IPS DF 19.7 (cell line): ENCODE measurements around the gene KPNA6.

ENCODE experiments used
- DNase-seq: peaks from one replicate; pipeline ENCODE4 v3.0.0-alpha.2; 2013; ENCODE audit warnings: low read depth, low spot score

The KPNA6 gene

GRCh38 chr1:32187850-32188249 lies 80.0 kb downstream of the KPNA6 start:
- DNase-seq, result no peak

GRCh38 chr1:32192220-32192948 lies 84.5 kb downstream of the KPNA6 start:
- DNase-seq, result no peak

- no peak for DNase-seq
Observed at GRCh38 chr1:32194984-32195383, 87.1 kb downstream of the KPNA6 start.

DNA sequence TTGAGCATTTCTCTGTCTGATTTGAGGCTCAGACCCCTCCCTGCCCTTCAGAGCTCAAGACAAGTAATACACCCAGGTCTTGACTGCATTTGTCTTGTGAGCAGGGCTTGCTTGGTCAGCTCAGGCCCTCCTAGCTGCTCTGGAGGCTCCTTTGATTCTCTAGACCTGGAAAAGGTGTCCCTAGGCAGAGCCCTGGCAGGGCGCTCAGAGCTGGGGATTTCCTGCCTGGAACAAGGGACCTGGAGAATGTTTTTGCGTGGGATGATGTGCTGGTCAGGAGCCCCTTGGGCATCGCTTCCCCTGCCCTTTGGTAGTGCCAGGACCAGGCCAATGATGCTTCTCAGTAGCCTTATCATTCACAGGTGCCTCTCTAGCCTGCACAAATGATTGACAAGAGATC lies 87.7 kb downstream of the KPNA6 start:
- no peak for DNase-seq

DNA sequence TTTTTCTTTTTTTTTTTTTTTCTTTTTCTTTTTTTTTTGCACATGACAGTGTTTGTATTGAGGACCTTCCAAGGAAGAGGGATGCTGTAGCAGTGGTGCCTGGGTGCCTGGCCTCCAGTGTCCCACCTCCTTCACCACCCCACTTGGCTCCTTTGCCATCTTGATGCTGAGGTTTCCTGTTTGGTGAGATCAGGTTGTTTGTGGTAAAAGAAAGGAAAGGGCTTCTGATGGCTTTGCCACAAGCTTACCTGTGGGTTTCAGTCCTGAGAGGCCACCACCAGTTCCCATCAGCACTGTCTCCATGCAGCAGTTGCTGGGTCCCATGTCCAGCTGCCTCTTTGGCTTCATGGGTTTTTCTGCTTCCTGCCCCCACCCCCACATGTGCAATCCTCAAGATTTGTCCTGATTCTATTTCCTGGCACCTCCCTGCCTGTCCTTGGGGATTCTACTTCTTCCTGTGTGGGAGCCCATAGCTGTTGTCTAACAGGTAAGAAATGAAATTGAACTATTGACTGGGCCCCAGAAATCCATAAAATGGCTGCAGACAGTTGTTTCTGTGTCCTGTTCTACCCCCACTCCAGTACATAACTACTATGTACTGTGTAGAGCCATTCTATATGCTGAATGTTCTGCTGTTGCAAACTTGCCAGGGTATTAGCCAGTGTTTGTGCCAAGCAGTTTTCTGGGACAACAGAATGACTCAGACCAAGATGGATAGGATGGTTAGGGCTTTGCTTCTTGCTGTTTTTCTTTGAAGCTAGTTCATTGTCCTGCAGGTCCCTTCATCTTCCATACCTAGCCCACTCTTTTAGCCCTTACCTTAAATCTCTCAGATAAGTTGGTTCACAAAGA lies 88.3 kb downstream of the KPNA6 start:
- no peak for DNase-seq

- DNase-seq, result no peak
Observed at GRCh38 chr1:32197074-32197473, 89.2 kb downstream of the KPNA6 start.

DNA sequence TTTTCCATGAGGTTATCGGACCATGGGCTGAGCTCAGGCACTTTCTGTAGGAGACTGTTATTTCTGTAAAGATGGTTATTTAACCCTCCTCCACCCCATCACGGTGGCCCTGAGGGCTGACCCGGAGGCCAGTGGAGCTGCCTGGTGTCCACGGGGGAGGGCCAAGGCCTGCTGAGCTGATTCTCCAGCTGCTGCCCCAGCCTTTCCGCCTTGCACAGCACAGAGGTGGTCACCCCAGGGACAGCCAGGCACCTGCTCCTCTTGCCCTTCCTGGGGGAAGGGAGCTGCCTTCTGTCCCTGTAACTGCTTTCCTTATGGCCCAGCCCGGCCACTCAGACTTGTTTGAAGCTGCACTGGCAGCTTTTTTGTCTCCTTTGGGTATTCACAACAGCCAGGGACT lies 90.0 kb downstream of the KPNA6 start:
- DNase-seq, result no peak

DNA sequence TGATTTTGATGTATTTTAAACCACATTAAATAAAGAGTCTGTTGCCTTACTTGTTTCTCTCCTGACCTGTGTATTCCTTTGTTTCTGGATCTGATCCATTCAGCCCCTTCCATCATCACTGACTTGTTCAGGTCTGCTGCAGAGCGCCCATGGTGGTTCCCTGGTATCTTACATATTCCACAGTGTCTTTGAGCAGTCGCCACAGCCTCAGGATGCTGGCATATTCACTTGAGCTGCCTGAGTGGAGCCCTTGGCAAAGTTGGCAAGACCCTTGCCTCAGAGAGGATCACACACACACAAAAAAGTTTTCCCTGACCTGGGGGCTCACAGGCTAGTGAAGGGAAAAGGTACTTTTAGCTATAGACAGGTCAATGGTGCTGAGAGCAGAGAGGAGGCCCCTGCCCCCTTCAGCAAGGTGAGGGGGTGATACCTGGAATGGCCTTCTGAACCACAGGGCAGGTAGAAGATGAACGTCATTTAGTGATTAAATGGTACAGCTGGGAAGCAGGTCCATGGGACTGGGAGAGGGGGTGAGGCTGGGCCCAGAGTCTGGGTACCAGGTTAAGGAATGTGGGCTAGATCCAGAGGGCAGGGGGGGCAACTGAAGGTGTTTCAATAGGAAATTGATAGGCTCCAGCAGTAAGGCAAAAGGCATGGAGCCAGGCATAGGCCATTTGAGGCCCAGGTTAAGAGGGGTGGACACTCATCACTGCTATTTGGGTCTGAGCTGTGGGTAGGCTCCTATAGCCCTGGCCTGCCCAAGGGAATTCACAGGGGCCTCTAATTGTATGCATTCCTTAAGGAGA lies 90.6 kb downstream of the KPNA6 start:
- DNase-seq, result no peak

- no peak for DNase-seq
Observed at GRCh38 chr1:32199043-32199716, 91.3 kb downstream of the KPNA6 start.

DNA sequence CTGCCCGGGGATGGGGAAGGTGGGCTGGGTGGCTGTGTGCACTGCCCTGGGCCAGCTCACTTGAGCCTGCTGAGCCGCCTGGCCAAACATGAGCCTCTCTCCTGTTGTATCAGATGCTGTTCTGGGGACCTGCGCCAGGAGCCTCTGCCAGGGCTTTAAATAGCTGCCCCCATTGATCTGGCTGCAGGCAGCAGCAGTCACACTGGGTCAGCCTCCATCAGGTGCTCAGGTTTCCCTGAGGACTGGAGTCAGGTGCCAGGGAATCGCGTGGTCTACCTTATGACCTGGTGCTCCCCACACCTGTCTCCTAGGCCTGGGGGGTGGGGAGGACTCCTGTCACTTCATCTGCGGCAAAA lies 91.8 kb downstream of the KPNA6 start:
- DNase-seq, result no peak

DNA sequence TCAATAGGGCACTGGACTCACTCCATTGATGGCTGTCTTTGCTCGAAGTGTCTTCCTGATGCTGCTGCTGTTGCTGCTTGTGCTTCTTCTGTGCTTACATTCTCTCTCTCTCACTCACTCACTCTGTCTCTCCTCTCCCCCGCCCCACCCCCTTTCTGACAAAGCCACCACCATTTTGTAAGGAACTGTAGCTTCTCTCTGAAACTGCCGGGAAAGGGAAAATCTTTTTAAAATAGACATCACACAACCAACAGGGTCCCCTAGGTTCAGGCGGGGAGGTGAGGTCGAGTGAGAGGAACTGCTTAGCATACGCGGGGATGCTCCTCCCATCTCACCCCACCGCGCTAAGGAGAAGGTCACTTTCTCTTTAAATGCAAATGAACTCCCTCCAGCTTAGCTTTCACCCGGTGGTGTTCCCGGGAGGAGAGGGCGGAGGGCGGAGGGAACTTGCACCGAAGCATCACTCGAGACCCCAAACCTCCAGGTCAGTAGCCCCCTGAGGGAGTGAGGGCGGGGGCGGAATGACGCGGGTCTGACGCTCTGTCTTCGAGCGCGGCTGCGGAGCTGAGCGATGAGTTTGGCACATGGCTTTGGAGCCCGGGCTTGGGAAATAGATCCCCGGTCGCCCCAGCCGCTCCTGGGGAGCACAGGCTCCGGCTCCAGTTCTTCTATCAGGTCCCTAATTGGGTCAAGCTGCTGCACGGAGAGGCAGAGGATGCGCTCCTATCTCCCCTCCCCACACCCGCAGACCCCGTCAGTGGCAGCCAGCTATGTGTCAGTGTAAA lies 92.6 kb downstream of the KPNA6 start, which contains the start of gene CCDC28B:
Gene CCDC28B, plus strand, starts transcription at position 370 of the 785 bp plus-strand sequence. CDS start 1,341 bp downstream, outside the sequence.
- DNase-seq, result no peak

DNA sequence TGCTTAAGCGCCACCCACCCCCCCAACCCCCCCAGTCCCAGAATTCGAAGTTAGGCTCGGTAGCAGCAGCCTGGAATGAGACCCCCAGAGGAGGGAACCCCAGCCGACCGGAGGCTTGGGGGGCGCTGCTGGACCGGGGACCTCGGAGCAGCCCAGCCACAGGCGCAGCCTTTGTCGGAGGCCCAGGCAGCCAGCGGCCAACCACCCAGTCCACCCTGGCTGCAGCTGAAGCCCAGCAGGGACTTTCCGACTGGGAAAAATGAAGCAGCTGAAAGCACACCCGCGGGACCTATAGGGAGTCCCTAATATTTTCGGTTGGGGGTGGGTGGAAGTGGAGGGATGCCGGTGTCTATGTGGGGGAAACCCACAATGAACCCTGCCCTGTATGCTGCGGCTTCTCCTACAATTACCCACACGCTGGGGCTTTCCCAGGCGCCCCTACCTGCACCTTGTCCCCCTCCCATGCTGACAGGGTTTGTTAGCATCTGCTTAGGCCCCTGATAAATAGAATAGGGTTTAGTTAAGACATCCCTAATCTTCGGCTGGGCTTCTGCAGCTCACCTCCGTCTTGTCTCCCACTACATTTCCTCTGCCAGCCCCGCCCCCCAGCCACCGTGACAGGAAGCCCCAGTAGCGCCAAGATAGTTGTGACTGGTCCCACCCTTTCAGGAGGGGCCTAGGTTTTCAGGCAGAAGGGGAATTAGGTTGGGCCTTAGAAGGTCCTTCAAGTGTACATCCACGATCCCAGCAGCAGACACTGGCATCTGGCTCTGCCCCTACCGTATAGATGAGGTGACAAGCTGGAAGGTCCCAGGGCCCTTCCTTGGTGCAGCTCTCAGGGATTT lies 93.4 kb downstream of the KPNA6 start:
- DNase-seq, result no peak

DNA sequence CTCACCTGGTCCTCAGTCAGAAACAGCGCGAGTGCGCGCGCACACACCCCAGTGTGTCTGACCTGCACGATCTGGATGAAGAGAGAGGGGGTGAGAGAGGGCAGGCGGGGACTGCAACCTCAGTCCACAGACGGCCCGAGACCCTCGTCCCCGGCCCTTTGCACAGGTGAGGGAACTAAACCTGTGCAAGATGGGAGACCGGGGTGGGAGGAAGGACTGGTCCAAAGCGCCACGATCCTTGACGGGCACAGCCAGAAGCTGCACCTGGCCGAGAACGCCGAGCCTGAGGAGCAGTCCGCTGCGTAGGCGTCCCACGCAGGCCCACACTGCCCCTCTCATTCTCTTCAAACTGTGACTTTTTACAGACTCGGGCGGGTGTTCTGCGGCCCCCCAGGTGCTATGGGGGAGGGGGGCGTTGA lies 97.1 kb downstream of the KPNA6 start:
- no peak for DNase-seq

DNA sequence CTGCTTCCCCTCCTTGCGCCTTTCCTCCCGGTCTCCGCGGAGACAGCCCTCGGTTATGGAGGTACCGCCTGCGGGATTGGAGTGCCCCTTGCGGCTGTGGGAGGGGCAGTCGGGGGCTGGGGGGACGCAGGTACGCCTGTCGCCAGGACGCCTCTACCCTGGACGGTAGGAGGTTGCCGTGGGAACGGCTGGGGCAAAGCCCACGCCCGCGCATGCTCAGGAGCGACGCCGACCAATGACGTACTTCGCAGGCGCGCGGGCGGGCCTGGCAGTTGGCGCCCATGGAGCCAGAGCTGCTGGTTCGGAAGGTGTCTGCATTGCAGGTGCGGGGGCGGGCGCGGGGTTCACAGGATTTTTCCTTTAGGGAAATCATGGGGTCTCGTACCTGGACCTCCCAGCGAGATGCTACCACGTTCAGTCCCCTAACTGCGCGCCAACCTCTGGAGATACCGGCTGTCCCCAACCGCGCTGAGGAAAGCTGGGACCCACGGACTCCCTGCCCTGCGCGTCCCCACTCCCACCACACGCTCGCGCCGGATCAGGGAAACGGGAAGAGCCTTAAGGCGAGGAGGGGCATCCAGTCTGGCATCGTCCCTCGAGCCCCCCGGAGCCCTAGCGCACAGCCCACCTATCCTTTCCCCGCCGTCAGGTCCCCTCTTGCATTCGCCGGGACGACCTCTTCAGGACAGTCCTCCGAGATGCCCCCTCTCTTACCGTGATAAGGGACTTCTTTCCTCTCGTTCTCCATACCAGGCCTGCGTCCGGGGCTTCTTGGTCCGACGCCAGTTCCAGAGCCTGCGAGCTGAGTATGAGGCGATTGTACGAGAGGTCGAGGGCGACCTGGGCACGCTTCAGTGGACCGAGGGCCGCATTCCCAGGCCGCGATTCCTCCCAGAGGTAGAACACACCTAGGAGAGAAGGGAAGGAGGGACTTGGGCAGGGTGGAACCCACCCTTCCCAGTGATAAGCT lies 97.8 kb downstream of the KPNA6 start, which contains the start of gene IQCC:
Gene IQCC, plus strand, starts transcription at position 271 of the 970 bp plus-strand sequence. Its CDS starts 11 bp downstream, at position 282.
- peak; percentile 77 for DNase-seq

DNA sequence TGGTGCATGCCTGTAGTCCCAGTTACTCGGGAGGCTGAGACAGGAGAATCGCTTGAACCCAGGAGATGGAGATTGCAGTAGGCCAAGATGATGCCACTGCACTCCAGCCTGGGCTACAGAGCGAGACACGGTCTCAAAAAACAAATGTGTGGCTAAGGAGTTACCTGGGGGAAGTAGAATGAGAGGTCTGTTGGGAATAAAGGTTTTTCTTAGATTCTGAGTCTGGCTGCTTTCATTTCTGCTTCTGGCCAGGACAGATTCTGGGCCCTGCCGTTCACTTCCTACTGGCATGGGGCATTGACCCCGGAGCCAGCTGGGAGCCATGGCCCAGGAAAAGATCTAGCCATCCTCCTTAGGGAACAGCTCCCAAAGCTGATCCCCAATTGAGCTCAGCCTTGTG lies 100.6 kb downstream of the KPNA6 start:
- no peak for DNase-seq

GRCh38 chr1:32208891-32209328 lies 101.1 kb downstream of the KPNA6 start, which contains the start of gene DCDC2B:
Gene DCDC2B, plus strand, starts transcription at chr1:32209089. Its CDS starts 5 bp downstream, at chr1:32209094.
- no peak for DNase-seq

- DNase-seq, result no peak
Observed at GRCh38 chr1:32215629-32216480, 108.0 kb downstream of the KPNA6 start.
